ENCODE results near the gene TMEM92. TPM values are rescaled to one million over a fixed set of nuclear protein-coding genes. Genes with fewer than 3 reads are reported as not detected.

The TMEM92 gene
- total RNA-seq = not detected
- not detected for polyA plus RNA-seq

DNA sequence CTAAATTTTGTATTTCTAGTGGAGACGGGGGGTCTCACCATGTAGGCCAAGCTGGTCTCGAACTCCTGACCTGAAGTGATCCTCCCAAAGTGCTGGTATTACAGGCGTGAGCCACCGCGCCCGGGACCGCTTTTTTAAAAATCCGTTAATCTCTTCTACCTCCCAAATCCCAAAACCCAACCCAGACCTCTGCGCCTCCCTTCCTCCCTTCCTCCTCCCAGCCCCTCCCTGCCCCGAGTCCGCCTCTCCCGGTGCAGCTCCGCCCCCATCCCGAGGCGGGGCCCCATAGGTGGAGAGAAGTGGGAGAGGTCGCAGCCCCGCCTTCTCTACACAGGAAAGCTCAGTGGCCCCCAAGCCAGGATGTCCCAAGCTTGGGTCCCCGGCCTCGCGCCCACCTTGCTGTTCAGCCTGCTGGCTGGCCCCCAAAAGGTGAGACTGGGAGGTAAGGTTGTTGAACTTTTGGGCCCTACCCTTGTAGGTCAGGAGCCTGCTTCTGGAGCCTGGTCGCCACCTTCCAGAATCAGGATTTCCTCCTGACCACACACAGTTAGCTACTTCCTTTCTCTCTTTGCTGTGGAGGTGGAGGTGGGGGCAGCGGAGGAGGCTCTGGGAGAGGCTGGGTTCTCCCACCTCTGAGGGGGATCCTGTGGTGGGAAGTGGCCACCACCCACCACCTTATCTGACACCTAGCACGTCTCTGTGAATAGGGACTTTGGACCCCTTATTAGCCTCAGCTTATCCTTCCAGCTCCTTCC is at the start of gene TMEM92:
TSS of gene TMEM92 (plus strand) at position 325 of the 755 bp plus-strand sequence. CDS start at position 361, 36 bp downstream.
- Histone ChIP-seq H3K27me3 (ENCODE audit: insufficient read depth, low read length, poor library complexity, severe bottlenecking) (peaks cover 5% of the 10 kb centered on the region), H3K36me3 (ENCODE audit: insufficient read depth, low read length) (no peaks in the 10 kb centered on the region), H3K4me1 (ENCODE audit: insufficient read depth, low read length) (peaks cover 4% of the 10 kb centered on the region), H3K9me3 (ENCODE audit: low read length) (no peaks in the 10 kb centered on the region), H3K4me3 (ENCODE audit: low read length) (no peak within 1 kb of the TSS), H3K27ac (ENCODE audit: low read depth, low read length) (no peak within 1 kb of the TSS)
- Mint-ChIP-seq H3K4me1 (peaks cover 4 to 6% (median 6%) of the 10 kb centered on the region in 3 donors), H3K27me3 (peaks cover 17 to 56% of the 10 kb centered on the region in 2 donors), H3K36me3 (no peaks in the 10 kb centered on the region), H3K9me3 (peaks cover 0 to 1% (median 0%) of the 10 kb centered on the region in 5 donors), H3K4me3 (peak within 1 kb of the TSS in 3 of 7 donors; percentile 14 to 32 (median 23)), H3K27ac (peak within 1 kb of the TSS in 2 of 8 donors; percentile 19 to 47)
- CTCF ChIA-PET = interaction anchor here (0.6 to 6.4 kb wide), 7 partner anchors 8 to 1113 kb away, joined by 3 to 59 read pairs (median 4); partner anchors contain the start of gene COL1A1
- POLR2A ChIA-PET = no interaction called here
- DNase-seq = no peak

DNA sequence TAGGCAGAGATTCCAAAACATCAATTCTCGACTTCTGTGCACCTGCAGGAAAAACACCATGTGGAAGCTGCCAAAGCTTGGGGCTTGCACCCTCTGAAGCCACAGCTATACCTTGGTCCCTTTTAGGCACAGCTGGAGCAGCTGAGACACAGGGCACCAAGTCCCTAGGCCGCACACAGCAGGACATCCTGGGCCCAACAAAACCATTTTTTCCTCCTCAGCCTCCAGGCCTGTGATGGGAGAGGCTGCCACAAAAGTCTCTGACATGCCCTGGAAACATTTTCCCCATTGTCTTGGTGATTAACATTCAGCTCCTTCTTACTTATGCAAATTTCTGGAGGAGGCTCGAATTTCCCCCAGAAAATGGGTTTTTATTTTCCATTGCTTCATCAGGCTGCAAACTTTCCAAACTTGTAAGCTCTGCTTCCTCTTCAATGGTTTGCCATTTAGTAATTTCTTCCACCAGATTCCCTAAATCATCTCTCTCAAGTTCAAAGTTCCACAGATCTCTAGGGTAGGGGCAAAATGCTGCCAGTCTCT is 48.5 kb upstream of the TMEM92 start:
- Mint-ChIP-seq H3K27me3 (peaks cover 8 to 34% of the 10 kb centered on the region in 2 donors), H3K4me3 (no peak overlapping the region), H3K27ac (no peak overlapping the region), H3K9me3 (peaks cover 12 to 23% (median 20%) of the 10 kb centered on the region in 5 donors), H3K36me3 (peaks cover 0 to 16% (median 2%) of the 10 kb centered on the region in 3 donors), H3K4me1 (no peaks in the 10 kb centered on the region)
- no peaks in the 10 kb centered on the region for H3K4me1 ChIP-seq (ENCODE audit: insufficient read depth, low read length)
- H3K27ac ChIP-seq (ENCODE audit: low read depth, low read length) = no peak overlapping the region
- no peak overlapping the region for H3K4me3 ChIP-seq (ENCODE audit: low read length)
- no peaks in the 10 kb centered on the region for H3K27me3 ChIP-seq (ENCODE audit: insufficient read depth, low read length, poor library complexity, severe bottlenecking)
- no peak for DNase-seq
- H3K36me3 ChIP-seq (ENCODE audit: insufficient read depth, low read length) = no peaks in the 10 kb centered on the region
- CTCF ChIA-PET = no interaction called here
- POLR2A ChIA-PET = no interaction called here
- no peaks in the 10 kb centered on the region for H3K9me3 ChIP-seq (ENCODE audit: low read length)

GRCh38 chr17:50234581-50234980 is 39.7 kb upstream of the TMEM92 start:
- H3K27me3 Mint-ChIP-seq = peaks cover 19 to 57% of the 10 kb centered on the region in 2 donors
- H3K4me1 ChIP-seq (ENCODE audit: insufficient read depth, low read length) = no peaks in the 10 kb centered on the region
- H3K9me3 Mint-ChIP-seq = peaks cover 0 to 9% (median 6%) of the 10 kb centered on the region in 5 donors
- ChIA-PET POLR2A (interaction anchor here (0.7 kb wide), 1 partner anchor 47 kb away, joined by 3 read pairs; no protein-coding TSS in a partner anchor), CTCF (no interaction called here)
- no peaks in the 10 kb centered on the region for H3K27me3 ChIP-seq (ENCODE audit: insufficient read depth, low read length, poor library complexity, severe bottlenecking)
- H3K4me3 ChIP-seq (ENCODE audit: low read length) = no peak overlapping the region
- H3K4me1 Mint-ChIP-seq = no peaks in the 10 kb centered on the region
- H3K27ac ChIP-seq (ENCODE audit: low read depth, low read length) = no peak overlapping the region
- no peak overlapping the region for H3K4me3 Mint-ChIP-seq
- no peak overlapping the region for H3K27ac Mint-ChIP-seq
- DNase-seq = no peak
- H3K9me3 ChIP-seq (ENCODE audit: low read length) = no peaks in the 10 kb centered on the region
- no peaks in the 10 kb centered on the region for H3K36me3 Mint-ChIP-seq
- no peaks in the 10 kb centered on the region for H3K36me3 ChIP-seq (ENCODE audit: insufficient read depth, low read length)

DNA sequence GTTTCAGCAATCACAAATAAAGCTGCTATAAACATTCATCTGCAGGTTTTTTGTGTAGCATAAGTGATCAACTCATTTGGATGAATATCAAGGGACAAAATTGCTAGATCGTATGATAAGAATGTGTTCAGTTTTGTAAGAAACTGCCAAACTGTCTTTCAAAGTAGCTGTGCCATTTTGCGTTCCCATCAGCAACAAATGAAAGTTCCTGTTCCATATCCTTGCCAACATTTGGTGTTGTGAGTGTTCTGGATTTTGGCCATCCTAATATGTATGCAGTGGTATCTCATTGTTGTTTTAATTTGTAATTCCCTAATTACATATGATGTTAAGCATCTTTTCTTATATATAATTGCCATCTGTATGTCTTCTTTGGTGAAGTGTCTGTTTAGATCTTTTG is 36.4 kb upstream of the TMEM92 start:
- no peaks in the 10 kb centered on the region for H3K27me3 ChIP-seq (ENCODE audit: insufficient read depth, low read length, poor library complexity, severe bottlenecking)
- no peak for DNase-seq
- Mint-ChIP-seq H3K27ac (no peak overlapping the region), H3K4me1 (no peaks in the 10 kb centered on the region), H3K27me3 (peaks cover 19 to 65% of the 10 kb centered on the region in 2 donors), H3K4me3 (no peak overlapping the region), H3K9me3 (peaks cover 0 to 9% (median 6%) of the 10 kb centered on the region in 5 donors), H3K36me3 (no peaks in the 10 kb centered on the region)
- CTCF ChIA-PET = no interaction called here
- POLR2A ChIA-PET = no interaction called here
- H3K36me3 ChIP-seq (ENCODE audit: insufficient read depth, low read length) = no peaks in the 10 kb centered on the region
- H3K4me3 ChIP-seq (ENCODE audit: low read length) = no peak overlapping the region
- H3K9me3 ChIP-seq (ENCODE audit: low read length) = no peaks in the 10 kb centered on the region
- H3K27ac ChIP-seq (ENCODE audit: low read depth, low read length) = no peak overlapping the region
- H3K4me1 ChIP-seq (ENCODE audit: insufficient read depth, low read length) = no peaks in the 10 kb centered on the region

DNA sequence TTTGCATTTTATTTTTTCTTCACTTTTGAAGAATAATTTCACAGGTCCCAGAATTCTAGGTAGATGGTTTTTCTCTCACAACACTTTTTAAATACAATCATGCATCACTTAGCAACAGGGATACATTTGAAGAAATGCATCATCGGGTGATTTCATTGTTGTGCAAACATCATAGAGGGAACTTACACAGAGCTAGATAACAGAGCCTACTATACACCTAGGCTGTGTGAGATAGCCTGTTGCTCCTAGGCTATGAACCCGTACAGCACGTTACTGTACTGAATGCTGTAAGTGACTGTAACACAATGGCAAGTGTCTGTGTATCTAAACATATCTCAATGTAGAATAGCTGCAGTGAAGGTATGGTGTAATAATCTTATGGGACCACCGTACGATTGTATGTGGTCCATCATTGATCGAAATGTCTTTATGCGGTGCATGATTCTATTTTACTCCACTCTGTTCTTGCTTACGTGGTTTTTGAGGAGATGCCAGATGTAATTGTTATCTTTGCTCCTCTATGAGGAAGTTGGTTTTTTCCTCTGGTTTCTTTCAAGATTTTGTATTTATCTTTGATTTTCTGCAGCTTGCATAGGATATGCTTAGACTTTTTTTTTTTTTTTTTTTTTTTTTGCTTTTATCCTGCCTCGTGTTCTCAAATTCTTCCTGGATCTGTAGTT is 35.5 kb upstream of the TMEM92 start:
- CTCF ChIA-PET = no interaction called here
- H3K4me3 ChIP-seq (ENCODE audit: low read length) = no peak overlapping the region
- no peak overlapping the region for H3K27ac ChIP-seq (ENCODE audit: low read depth, low read length)
- POLR2A ChIA-PET = no interaction called here
- no peaks in the 10 kb centered on the region for H3K9me3 ChIP-seq (ENCODE audit: low read length)
- Mint-ChIP-seq H3K27ac (no peak overlapping the region), H3K4me3 (no peak overlapping the region), H3K4me1 (no peaks in the 10 kb centered on the region), H3K27me3 (peaks cover 17 to 64% of the 10 kb centered on the region in 2 donors), H3K36me3 (no peaks in the 10 kb centered on the region), H3K9me3 (peaks cover 0 to 9% (median 3%) of the 10 kb centered on the region in 5 donors)
- no peaks in the 10 kb centered on the region for H3K4me1 ChIP-seq (ENCODE audit: insufficient read depth, low read length)
- no peak for DNase-seq
- no peaks in the 10 kb centered on the region for H3K36me3 ChIP-seq (ENCODE audit: insufficient read depth, low read length)
- no peaks in the 10 kb centered on the region for H3K27me3 ChIP-seq (ENCODE audit: insufficient read depth, low read length, poor library complexity, severe bottlenecking)

- H3K4me1 ChIP-seq (ENCODE audit: insufficient read depth, low read length) = no peaks in the 10 kb centered on the region
- Mint-ChIP-seq H3K36me3 (no peaks in the 10 kb centered on the region), H3K4me3 (no peak overlapping the region), H3K4me1 (no peaks in the 10 kb centered on the region), H3K27ac (no peak overlapping the region), H3K27me3 (peaks cover 18 to 66% of the 10 kb centered on the region in 2 donors), H3K9me3 (no peaks in the 10 kb centered on the region)
- H3K9me3 ChIP-seq (ENCODE audit: low read length) = no peaks in the 10 kb centered on the region
- CTCF ChIA-PET = no interaction called here
- H3K36me3 ChIP-seq (ENCODE audit: insufficient read depth, low read length) = no peaks in the 10 kb centered on the region
- H3K27me3 ChIP-seq (ENCODE audit: insufficient read depth, low read length, poor library complexity, severe bottlenecking) = no peaks in the 10 kb centered on the region
- H3K4me3 ChIP-seq (ENCODE audit: low read length) = no peak overlapping the region
- POLR2A ChIA-PET = no interaction called here
- H3K27ac ChIP-seq (ENCODE audit: low read depth, low read length) = no peak overlapping the region
- no peak for DNase-seq
Measured at GRCh38 chr17:50239937-50240336, 34.3 kb upstream of the TMEM92 start.

DNA sequence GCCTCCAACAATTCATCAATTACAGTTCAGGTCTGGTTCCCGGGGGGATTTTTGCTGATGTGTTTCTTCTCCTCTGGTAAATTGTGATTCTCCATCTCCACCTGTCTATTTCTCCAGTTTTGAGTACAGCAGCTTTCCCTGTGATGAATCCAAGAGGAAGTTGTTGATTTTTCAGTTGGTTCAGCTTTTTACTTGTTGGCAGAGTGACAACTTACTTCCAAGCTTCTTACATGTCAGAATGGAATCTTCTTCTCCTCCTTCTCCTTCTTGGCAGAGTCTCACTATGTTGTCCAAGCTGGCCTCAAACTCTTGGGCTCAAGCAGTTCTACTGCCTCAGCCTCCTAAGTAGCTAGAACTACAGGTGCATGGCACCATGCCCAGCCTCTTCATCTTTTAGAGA is 33.4 kb upstream of the TMEM92 start:
- CTCF ChIA-PET = no interaction called here

GRCh38 chr17:50241431-50241830 is 32.8 kb upstream of the TMEM92 start:
- Mint-ChIP-seq H3K36me3 (no peaks in the 10 kb centered on the region), H3K27ac (no peak overlapping the region), H3K9me3 (no peaks in the 10 kb centered on the region), H3K4me3 (no peak overlapping the region), H3K27me3 (peaks cover 11 to 57% of the 10 kb centered on the region in 2 donors), H3K4me1 (no peaks in the 10 kb centered on the region)
- CTCF ChIA-PET = no interaction called here
- no peak overlapping the region for H3K4me3 ChIP-seq (ENCODE audit: low read length)
- H3K4me1 ChIP-seq (ENCODE audit: insufficient read depth, low read length) = no peaks in the 10 kb centered on the region
- DNase-seq = no peak
- H3K9me3 ChIP-seq (ENCODE audit: low read length) = no peaks in the 10 kb centered on the region
- no peaks in the 10 kb centered on the region for H3K36me3 ChIP-seq (ENCODE audit: insufficient read depth, low read length)
- POLR2A ChIA-PET = no interaction called here
- H3K27ac ChIP-seq (ENCODE audit: low read depth, low read length) = no peak overlapping the region
- no peaks in the 10 kb centered on the region for H3K27me3 ChIP-seq (ENCODE audit: insufficient read depth, low read length, poor library complexity, severe bottlenecking)

More for the DNA sequence above, 33.4 kb upstream of the TMEM92 start:
- Mint-ChIP-seq H3K9me3 (no peaks in the 10 kb centered on the region), H3K36me3 (no peaks in the 10 kb centered on the region), H3K4me3 (no peak overlapping the region), H3K4me1 (no peaks in the 10 kb centered on the region), H3K27ac (peak overlapping the region in 1 of 8 donors; percentile 36), H3K27me3 (peaks cover 14 to 60% of the 10 kb centered on the region in 2 donors)
- Histone ChIP-seq H3K9me3 (ENCODE audit: low read length) (no peaks in the 10 kb centered on the region), H3K27me3 (ENCODE audit: insufficient read depth, low read length, poor library complexity, severe bottlenecking) (no peaks in the 10 kb centered on the region), H3K4me1 (ENCODE audit: insufficient read depth, low read length) (no peaks in the 10 kb centered on the region), H3K27ac (ENCODE audit: low read depth, low read length) (no peak overlapping the region), H3K4me3 (ENCODE audit: low read length) (no peak overlapping the region), H3K36me3 (ENCODE audit: insufficient read depth, low read length) (no peaks in the 10 kb centered on the region)
- POLR2A ChIA-PET = no interaction called here
- DNase-seq = no peak

Measured in CD8-positive, alpha-beta memory T cell (primary cell).